CD4-positive, alpha-beta T cell treated with Interleukin-1 beta for 1 hour (primary cell): ENCODE results near the gene SPRED3.
"Not testable (repeated sequence)": the region's sequence is repeated elsewhere in the genome, so short reads cannot be mapped to it uniquely, and the experiment has no call there.

Source experiments
- DNase-seq, 2 donors: peaks; one replicate each; pipeline ENCODE4 v3.0.0-alpha.2; 2020 to 2022

SPRED3 gene, protein sequence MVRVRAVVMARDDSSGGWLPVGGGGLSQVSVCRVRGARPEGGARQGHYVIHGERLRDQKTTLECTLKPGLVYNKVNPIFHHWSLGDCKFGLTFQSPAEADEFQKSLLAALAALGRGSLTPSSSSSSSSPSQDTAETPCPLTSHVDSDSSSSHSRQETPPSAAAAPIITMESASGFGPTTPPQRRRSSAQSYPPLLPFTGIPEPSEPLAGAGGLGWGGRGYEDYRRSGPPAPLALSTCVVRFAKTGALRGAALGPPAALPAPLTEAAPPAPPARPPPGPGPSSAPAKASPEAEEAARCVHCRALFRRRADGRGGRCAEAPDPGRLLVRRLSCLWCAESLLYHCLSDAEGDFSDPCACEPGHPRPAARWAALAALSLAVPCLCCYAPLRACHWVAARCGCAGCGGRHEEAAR

DNA sequence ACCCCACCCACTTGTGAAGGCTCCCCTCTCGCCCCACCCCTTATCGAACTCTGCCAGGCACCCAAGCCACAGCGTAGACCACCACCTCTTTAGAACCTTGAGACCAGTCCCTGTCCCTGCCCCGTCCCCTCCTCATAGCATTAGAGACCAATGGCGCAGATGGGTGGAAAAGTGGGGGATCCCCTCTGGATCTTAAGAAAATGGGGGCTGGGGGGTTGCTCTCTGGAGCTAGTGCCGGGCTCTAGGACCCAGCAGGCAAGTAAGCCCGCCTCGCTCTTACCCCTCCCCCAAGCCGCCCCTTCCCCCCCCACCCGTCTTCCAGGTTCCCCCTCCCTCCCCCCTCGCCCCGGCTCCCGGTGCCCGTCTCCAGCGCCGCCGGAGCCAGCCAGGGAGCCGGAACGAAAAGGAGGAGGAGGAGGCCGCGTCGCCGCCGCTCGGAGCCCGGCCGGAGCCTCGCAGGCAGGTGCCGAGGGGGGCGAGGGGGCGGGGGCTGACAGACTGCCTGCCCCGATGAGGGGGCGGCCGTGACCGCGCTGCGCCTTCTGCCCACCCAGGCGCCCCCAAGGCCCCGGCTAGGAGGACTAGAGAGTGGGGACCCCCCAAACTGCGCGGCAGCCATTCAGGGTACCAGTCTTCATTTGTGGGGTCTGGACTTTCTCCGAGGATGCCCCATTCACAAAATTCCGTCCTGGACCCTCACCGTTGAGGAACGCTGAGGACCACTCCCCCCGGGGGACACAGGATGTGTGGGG is at the start of gene SPRED3:
TSS of gene SPRED3 (plus strand) at position 349 of the 752 bp plus-strand sequence. CDS start 1,606 bp downstream, outside the sequence.
- DNase-seq, result no peak

DNA sequence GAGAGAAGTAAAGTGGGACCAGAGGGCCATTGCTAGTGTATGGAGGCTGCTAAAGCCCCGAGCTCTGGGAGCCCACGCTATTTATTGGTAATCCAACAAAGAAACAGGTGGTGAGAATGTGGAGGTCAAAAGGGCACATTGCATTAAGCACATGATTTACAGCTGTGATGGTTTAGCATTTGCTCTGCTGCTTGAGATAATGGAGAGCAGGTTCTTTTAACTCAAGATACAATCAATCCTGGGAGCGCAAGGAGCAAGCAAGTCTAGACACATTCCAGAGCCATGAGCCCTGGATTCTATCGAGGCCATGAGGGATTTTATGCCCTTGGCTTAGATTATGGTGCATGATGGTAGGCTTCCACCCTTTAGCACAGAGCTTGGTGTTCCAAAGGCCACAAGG is 49.5 kb upstream of the SPRED3 start:
- not testable (repeated sequence) for DNase-seq

DNA sequence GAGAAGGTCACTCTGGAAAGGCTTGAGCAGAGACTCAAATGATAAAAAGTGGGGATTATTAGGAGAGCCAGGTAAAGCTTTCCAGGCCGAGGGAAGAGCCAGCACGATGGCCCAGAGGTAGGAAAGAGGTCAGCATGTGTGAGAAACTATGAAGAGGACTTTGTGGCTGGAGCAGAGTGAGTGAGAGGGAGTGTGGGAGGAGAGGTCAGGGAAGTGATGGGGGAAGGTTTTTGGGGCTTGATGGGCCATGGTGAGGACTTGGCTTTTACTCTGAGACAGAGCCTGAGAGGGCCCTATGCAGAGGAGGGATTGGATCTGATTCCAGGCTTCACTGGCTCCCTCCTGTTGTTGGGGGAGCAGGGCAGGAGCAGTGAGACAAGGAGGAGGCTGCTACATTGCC is 47.6 kb upstream of the SPRED3 start:
- no peak for DNase-seq

DNA sequence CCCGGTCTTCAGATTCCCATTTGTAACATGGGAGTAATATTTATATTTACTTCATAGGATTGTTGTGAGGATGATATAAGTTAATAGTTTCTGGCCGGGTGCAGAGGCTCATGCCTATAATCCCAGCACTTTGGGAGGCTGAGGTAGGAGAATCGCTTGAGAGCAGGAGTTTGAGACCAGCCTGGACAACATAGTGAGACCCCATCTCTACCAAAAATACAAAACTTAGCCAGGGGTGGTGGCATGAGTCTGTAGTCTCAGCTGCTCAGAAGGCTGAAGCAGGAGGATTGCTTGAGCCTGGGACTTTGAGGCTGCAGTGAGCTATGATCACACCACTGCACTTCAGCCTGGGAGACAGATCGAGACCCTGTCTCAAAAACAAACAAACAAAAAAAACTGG is 41.7 kb upstream of the SPRED3 start:
- DNase-seq, result no peak

DNA sequence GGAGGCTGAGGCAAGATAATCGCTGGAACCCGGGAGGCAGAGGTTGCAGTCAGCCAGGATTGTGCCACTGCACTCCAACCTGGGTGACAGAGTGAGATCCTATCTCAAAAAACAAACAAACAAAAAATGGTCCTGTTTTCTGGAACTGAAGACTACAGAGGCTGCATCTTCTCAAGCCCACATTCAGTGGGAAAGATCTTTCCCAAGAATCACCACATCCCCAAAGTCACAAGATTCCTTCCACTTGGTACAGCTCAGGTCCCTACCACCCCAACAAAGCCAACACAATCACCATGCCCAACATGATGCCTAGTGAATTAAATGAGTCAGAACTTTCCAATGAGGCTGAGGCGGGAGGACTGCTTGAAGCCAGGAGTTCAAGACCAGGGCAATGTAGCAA is 37.6 kb upstream of the SPRED3 start:
- no peak for DNase-seq

DNA sequence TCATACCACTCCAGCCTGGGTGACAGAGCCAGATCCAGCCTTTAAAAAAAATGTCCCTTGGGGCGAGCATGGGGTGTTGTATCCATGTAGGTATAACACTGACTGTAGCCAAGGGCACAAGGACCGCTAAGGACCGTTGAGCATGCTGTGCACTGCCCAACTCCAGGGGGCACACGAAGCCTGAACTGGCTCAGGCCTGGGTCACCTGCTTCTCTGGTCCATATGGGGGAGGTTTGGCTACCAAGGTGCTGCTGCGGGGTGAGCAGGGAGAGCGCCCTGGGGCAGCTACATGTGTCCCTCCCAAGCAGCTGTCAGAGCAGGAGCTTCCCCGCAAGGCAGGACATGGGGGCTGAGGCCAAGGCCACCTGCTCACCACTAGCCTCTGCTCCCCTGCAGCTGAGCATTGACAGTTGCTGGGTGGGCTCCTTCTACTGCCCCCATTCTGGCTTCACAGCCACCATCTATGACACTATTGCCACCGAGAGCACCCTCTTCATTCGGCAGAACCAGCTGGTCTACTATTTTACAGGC is 36.6 kb upstream of the SPRED3 start:
- no peak for DNase-seq

DNA sequence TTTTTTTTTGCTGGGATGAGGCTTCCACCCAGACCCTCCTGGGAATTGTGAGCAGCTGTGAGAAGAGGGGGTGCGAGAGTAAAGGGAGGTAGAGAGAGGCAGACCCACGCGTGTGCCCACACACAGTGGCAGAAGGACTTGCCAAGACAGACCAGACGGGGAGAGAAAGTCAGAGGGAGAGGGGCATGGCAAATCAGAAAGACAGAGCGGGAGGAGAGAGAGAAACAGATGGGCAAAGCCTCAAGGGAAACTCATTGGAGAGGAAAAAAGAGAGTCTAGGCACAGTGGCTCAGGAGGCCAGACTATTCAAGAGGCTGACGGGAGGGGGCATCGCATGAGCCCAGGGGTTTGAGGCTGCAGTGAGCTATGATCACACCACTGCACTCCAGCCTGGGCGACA is 35.9 kb upstream of the SPRED3 start:
- no peak for DNase-seq

DNA sequence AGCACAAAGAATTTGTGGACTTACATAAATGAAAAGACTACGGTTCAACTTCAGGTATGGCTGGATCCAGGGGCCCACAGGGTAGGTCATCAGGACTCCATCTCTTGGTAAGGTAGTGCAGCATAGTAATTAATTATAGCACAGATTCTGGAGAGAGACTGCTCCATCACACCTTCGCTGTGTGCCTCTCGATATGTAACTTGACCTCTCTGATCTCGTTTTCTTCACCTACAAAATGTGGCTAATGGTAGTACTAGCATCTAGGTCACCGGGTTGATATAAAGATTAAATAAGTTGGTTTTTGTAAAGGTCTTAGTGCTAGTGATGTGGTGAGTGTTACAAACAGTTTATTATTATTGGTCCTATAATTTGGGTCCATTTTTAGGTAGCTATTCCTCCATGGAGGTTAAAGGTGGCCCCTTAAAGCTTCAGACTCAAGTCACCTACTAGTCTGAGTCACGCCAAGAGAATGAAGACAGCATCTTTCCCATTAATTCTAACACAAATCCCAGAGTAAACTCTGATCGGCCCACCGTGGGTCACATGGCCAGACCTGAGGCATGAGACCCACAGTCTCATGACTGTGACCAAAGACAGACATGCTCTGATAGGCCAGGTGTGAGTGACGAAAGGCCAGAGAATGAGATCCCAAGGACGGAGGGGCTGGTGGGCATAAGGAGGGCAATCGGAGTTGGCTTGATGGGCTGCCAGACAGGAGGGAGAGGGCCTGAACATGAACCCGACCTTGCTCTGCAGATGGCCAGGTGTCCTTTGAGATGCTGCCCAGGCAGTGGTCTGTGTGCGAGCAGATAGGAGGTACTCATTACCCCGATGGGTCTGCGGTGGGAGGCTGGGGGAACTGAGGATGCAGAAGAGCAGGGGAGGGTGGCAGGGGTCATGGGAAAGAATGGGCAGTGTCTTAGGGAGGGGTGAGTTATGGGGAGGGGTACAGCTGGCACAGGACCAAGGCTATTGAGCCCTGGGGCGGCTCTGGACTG is 32.5 kb upstream of the SPRED3 start:
- no peak for DNase-seq

DNA sequence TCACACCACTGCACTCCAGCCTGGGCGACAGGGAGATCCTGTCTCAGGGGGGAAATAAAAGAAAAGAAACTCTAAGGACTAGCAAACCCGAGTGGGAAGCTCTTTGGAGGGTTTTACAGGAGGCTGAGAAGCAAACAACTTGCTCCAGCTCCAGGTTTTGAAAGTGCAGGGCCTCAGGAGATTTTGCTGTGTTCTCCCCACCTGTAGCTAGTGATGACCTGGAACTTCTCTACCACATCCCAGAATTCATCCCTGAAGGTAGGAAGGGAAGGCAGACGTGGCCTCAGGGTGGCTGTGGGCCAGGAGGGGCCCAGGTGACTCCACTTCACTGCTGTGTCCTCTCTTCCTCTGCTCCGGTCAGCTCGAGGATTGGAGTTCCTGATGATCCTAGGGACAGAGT is 30.4 kb upstream of the SPRED3 start:
- no peak for DNase-seq

DNA sequence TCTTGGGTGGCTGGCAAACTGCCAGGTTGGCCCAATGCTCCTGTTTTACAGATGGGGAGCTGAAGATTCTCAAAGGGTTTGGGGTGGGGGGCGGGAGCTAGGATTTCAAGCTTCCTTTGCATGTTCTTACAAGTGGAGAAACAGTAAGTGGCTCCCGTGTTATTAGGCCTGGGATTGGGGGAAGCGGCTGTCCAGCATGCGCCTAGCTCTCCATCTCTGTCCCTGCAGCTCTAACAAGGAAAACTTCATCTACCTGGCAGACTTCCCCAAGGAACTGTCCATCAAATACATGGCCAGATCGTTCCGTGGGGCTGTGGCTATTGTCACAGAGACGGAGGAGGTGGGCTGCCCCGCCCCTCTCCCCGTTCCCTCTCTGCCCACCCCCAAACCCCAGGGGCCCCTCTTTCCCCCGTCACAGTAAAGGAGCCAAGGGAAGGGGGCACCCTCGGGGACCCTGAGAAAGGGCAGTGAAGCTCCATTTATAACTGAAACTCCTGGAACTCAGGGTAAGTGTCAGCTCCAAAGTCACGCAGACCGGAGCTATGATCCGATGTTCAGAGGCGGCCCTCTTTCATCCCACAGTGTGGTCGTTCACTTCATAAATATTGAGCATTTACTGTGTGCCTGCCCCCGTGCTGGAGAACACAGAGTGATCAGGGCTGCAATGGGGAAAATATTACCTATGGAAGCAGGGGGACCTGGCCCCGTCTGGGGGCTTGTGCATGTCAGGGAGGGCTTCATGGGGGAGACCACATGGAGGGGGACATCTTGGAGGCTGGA is 29.1 kb upstream of the SPRED3 start:
- no peak for DNase-seq

DNA sequence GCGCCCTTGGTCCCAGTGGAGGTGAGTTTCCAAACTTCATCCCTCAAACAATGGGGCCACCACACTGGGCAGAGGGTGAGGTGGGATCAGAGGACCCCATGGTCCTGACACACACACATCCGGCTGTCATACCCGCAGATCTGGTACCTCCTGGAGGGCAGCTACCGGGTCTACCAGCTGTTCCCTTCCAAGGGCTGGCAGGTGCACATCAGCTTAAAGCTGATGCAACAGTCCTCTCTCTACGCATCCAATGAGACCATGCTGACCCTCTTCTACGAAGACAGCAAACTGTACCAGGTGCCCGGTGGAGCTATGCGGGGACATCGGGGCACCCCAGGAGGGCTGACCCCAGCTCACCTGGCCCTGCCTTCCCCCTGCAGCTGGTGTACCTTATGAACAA is 28.1 kb upstream of the SPRED3 start:
- no peak for DNase-seq

DNA sequence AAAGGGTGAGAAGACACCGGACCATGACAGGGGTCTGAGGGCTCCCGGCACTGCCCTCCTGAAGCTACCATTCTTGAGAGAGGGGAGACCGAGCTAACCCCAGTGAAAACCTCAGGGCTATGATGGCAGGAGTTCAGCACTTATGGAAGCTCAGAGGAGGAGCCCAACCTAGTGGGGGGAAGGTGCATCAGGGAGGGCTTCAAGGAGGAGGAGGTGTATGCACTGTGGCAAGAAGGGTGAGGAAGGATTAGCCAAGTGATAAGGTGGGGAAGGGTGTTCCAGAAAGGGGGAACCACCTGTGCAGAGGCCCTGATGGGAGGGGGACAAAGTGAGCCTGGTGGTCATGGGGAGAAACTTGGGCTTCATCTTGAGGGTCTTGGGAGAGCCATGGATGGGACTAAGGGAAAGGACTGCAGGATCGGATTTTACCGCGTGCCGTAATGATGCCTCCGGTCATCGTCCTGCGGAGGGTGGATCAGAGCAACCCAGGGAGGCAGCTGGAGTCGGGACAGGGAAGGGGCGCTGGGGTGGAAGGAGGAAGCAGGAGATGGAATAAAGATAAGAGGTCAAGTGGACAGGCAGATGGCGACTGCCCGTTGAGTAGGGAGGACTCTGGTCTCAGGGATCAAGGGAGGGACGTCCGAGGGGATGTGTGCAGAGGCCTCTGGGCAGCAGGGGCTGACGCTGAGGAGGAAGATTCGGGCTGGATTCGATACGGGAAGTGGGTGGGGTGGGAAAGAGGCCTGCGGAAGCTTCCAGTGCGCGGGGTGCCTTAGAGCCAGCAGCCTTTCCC is 27.5 kb upstream of the SPRED3 start:
- DNase-seq, result no peak

DNA sequence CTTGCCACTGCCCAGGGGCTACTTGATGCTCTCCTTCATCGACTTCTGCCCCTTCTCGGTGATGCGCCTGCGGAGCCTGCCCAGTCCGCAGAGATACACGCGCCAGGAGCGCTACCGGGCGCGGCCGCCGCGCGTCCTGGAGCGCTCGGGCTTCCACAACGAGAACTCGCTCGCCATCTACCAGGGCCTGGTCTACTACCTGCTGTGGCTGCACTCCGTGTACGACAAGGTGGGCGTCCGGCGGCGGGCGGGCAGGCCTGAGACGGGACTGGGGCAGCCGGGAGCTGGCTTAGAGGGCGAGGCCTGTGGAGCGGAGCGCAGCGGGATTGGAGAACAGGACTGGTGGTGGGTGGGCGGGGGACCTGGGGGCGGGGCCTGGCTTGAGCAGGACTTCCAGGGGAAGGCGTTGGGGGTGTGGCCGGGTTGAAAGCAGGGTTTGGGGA is 26.8 kb upstream of the SPRED3 start:
- DNase-seq, result peak; percentile 60 to 66

DNA sequence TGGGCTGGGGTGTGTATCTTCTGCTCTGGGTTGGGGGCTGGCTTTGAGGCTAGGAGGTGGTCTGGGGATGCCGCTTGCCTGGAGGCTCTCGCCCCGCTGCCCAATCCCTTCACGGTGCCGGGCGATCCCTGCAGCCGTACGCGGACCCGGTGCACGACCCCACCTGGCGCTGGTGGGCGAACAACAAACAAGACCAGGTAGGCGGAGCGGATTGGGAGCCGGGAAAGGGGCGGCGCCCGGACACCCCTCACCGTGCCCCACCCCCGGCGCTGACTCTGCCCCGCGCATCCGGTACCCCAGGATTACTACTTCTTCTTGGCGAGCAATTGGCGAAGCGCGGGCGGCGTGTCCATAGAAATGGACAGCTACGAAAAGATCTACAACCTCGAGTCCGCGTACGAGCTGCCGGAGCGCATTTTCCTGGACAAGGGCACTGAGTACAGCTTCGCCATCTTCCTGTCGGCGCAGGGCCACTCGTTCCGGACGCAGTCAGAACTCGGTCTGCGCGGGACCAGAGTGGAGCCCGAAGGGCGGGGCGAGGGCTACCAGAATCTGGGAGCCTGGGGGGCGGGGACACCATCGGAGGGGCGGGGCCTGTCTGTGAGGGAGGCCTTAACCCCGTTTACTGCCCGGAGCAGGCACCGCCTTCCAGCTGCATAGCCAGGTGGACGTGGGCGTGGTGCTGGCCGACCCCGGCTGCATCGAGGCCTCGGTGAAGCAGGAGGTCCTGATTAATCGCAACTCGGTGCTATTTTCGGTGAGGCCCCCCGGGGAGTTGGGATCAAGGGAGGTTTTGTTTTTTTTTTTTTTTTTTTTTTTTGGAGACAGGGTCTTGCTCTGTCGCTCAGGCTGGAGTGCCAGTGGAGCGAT is 26.2 kb upstream of the SPRED3 start:
- peak; percentile 72 to 79 for DNase-seq

DNA sequence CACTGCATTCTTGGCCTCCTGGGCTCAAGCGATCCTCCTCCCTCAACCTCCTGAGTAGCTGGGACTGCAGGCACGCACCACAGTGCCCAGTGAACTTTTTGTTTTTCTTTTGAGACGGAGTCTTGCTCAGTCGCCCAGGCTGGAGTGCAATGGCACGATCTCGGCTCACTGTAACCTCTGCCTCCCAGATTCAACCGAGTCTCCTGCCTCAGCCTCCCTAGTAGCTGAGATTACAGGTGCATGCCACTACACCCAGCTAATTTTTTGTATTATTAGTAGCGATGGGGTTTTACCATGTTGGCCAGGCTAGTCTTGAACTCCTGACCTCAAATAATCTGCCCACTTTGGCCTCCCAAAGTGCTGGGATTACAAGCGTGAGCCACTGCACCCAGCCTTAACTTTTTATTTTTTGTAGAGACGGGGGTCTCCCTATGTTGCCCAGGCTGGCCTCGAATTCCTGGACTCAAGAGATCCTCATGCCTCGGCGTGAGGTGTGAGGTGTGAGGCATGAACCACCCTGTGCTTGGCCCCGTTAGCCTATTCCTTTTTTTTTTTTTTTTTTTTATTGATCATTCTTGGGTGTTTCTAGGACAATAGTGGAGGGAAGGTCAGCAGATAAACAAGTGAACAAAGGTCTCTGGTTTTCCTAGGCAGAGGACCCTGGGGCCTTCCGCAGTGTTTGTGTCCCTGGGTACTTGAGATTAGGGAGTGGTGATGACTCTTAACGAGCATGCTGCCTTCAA is 25.4 kb upstream of the SPRED3 start:
- DNase-seq, result not testable (repeated sequence)

DNA sequence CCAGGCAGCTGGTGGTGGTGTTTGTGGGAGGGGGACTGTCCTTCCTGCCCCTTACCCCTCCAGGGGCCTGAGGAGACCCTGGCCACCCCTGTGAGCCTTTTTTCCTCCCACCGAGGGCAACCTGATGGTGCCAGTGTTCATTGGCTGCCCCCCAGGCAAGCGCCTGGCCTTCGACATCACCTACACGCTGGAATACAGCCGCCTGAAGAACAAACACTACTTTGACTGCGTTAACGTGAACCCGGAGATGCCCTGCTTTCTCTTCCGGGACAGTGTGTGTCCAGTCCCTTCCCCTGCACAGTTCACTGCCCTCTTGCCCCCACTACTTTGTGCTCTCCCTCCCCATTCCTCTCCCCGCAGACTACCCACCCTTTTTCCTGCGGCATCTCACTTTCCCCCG is 21.5 kb upstream of the SPRED3 start:
- no peak for DNase-seq

DNA sequence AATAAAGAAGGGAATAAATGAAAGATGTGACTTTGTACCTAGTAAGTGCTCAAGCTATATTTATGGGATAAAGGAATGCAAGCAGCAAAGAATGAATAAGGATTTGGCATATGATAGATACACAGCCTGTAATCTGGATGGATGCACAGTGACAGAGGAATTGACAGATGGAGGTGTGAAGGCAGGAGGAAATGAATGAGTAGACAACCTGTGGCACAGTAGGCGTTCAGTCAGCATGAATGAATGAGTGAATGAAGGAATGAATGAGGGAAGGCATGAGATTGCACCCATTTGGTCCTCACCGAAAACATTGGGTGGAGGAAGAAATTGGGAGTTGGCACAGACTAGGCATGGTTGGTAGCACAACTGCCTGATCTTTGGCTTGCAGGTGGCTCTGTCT is 18.9 kb upstream of the SPRED3 start:
- DNase-seq, result no peak

DNA sequence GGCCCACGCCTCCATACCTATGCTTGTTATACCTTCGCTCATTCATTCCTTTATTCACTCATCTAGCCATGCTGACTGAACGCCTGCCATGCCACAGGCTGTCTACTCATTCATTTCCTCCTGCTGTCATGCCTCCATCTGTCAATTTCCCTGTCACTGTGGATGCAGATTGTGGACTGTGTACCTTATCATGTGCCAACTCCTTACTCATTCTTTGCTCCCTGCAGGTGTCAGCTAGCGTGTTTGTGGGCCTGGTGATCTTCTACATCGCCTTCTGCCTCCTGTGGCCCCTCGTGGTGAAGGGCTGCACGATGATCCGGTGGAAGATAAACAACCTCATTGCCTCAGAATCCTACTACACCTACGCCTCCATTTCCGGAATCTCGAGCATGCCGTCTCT is 18.2 kb upstream of the SPRED3 start:
- DNase-seq, result no peak

DNA sequence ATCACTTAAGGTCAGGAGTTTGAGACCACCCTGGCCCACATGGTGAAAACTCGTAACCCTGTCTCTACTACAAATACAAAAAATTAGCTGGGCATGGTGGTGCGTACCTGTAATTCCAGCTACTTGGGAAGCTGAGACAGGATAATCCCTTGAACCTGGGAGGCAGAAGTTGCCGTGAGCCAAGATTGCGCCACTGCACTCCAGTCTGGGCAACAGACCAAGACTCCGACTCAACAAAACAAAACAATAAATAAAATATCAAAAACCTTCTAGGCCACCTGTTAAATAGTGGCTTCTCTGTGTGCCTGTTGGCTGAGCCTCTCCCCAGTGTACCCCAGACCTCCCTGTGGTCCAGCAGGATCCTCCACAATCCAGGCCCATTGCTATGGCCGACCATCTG is 17.4 kb upstream of the SPRED3 start:
- no peak for DNase-seq
